HFF-Myc (cell line): ENCODE measurements around the gene USP33.
"Not testable (repeated sequence)": the region's sequence is repeated elsewhere in the genome, so short reads cannot be mapped to it uniquely, and the experiment has no call there.

Experiments
- DNase-seq: peaks from one replicate; pipeline ENCODE4 v3.0.0-alpha.2; 2011; ENCODE audit warnings: low read depth; ENCODE audit errors: extremely low read depth
- H3K4me3 ChIP-seq: replicated peaks from 2 replicates; pipeline ENCODE4 v1.5.1; 2011; ENCODE audit warnings: low read depth, mild to moderate bottlenecking, control low read depth, low read length
- TF ChIP-seq, protein P1 (sequence below): IDR thresholded peaks from 2 replicates; pipeline ENCODE4 v1.5.1; 2012; ENCODE audit warnings: mild to moderate bottlenecking, low read depth, low read length, control low read depth; ENCODE audit errors: missing control alignments

The USP33 gene

DNA sequence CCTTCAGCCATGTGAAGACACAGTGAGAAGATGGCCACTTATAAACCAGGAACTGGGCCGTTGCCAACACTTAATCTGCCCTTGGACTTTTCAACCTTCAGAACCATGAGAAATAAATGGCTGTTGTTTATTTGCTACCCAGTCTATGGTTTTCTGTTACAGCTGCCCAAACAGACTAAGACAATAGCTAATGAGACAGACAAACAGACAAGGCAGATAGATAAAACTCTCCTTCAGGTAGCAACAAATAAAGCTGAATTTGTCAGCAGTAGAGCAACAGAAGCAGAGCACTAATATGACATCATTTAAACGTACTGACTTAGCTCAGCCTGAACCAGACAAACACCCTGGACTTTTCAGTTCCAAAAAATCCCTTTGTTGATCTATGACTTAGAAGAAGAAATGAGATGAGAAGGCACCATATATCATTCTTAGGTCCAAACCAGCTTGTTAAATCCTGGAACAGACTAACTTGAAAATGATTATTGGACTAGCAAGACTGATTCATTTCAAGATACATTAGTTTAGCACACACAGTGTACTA lies 104.1 kb downstream of the USP33 start:
- TF ChIP-seq, protein P1, sequence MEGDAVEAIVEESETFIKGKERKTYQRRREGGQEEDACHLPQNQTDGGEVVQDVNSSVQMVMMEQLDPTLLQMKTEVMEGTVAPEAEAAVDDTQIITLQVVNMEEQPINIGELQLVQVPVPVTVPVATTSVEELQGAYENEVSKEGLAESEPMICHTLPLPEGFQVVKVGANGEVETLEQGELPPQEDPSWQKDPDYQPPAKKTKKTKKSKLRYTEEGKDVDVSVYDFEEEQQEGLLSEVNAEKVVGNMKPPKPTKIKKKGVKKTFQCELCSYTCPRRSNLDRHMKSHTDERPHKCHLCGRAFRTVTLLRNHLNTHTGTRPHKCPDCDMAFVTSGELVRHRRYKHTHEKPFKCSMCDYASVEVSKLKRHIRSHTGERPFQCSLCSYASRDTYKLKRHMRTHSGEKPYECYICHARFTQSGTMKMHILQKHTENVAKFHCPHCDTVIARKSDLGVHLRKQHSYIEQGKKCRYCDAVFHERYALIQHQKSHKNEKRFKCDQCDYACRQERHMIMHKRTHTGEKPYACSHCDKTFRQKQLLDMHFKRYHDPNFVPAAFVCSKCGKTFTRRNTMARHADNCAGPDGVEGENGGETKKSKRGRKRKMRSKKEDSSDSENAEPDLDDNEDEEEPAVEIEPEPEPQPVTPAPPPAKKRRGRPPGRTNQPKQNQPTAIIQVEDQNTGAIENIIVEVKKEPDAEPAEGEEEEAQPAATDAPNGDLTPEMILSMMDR, result no peak
- DNase-seq, result no peak
- H3K4me3 ChIP-seq, result no peak overlapping the region

DNA sequence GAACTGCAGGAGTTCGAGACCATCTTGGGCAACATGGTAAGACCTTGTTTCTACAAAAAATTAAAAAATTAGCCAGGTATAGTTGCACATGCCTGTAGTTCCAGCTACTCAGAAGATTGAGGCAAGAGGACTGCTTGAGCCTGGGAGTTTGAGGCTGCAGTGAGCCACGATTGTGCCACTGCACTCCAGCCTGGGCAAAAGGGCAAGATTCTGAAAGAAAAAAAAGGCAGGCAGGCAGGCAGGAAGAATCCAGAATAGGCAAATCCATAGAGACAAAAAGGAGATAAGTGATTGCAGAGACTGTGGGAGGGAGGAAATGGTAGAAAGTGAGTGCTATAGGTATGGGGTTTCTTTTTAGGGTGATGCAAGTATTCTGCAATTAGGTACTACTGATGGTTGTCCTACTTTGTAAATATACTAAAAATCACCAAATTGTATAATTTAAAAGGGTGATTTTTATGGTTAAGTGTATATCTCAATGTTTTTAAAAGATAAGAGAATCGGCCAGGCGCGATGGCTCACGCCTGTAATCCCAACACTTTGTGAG lies 106.6 kb downstream of the USP33 start:
- DNase-seq, result no peak
- TF ChIP-seq, protein P1, result no peak
- H3K4me3 ChIP-seq, result no peak overlapping the region

DNA sequence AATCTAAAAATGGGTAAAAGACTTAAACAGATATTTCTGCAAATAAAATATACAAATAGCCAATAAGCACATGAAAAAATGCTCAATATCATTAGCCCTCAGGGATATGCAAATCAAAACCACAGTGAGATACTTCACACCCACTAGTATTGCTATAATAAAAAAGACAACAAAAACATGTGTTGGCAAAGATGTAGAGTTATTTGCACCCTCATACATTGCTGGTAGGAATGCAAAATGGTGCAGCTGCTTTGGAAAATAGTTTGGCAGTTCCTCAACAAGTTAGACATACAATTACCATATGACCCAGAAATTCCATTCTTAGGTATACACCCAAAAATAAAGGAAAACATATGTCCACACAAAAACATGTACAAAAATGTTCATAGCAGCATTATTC lies 107.4 kb downstream of the USP33 start:
- peak; percentile 63 for DNase-seq
- TF ChIP-seq, protein P1, result no peak
- no peak overlapping the region for H3K4me3 ChIP-seq

DNA sequence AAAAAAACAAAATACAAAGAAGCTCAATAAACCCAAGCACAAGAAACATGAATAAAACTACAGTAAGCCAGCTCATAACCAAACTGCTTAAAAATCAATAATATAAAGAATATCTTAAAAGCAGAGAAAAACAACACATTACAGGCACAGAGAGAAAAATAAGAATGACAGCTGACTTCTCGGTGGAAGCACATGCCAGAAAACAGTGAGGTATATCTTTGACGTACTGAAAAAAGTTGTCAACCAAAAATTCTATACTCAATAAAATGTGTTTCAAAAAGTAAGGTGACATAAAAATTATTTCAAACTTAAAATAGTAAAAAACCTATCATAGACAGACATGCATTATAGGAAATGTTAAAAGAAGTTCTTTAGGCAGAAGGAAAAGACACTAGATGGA lies 110.5 kb downstream of the USP33 start:
- DNase-seq, result no peak
- TF ChIP-seq, protein P1, result no peak
- no peak overlapping the region for H3K4me3 ChIP-seq

DNA sequence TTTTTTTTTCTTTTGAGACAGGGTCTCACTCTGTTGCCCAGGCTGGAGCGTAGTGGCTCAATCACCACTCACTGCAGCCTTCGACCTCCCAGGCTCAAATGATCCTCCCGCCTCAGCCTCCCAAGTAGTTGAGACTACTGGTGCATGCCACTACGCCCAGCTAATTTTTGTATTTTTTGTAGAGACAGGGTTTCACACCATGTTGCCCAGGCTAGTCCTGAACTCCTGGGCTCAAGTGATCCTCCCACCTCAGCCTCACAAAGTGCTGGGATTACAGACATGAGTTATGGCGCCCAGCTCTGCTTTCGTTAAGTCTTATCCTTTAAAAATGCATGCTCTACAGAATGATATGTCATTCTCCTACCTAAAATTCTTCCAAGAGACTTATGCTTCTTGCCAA lies 113.4 kb downstream of the USP33 start:
- not testable (repeated sequence) for DNase-seq, H3K4me3 ChIP-seq
